GM12878 (cell line): ENCODE measurements around the gene IL4I1. TPM values are rescaled to one million over a fixed set of nuclear protein-coding genes. Genes with fewer than 3 reads are reported as not detected.

Source experiments
- ATAC-seq: fragments of 200-7000 bp; cut with Tn5 transposase; 3 replicates; pipeline ENCODE4 v1.9.1; 2020; ENCODE audit warnings: mild to moderate bottlenecking, moderate library complexity
- BruUV-seq: library from RNA; stranded (reverse); fragments of 400-500 nt; replicated peaks from 2 replicates; lab custom pipeline; 2021; lab: Mats Ljungman, UMichigan
- CTCF ChIA-PET: fragments of 300-600 bp; sonication (Branson Sonifier 250); formaldehyde crosslinking; extraction: SDS; loops from one replicate; lab custom pipeline; 2021; ENCODE audit warnings: inconsistent platforms; lab: Yijun Ruan, JAX
- POLR2A ChIA-PET: fragments of 350-600 bp; formaldehyde crosslinking; extraction: SDS; loops from one replicate; lab custom pipeline; 2021; ENCODE audit warnings: inconsistent platforms; lab: Charles Lee
- RAD21 ChIA-PET: fragments of 300-600 bp; sonication (Branson Sonifier 250); formaldehyde crosslinking; loops from one replicate; lab custom pipeline; 2023; ENCODE audit warnings: antibody characterized with exemption; ENCODE audit not compliant: unreplicated experiment; lab: Charles Lee
- SMC1A ChIA-PET: fragments of 300-600 bp; sonication (Branson Sonifier 250); formaldehyde crosslinking; loops from one replicate; lab custom pipeline; 2023; ENCODE audit not compliant: unreplicated experiment, uncharacterized antibody; lab: Charles Lee
- DNase-seq: peaks from one replicate; pipeline ENCODE4 v3.0.0-alpha.2; 2011; ENCODE audit warnings: low read depth, low spot score
- FAIRE-seq: peaks from 3 replicates; lab custom pipeline; 2011; peaks lifted over from hg19 to GRCh38; lab: Jason Lieb, UNC
- H2AFZ ChIP-seq: 2 replicates; pipeline ENCODE4 v1.6.0; 2011; ENCODE audit warnings: low read depth, low read length, control low read depth; ENCODE audit not compliant: control insufficient read depth
- H3K27ac ChIP-seq: 2 replicates; pipeline ENCODE4 v1.5.1; 2011; ENCODE audit warnings: control low read depth; ENCODE audit not compliant: control insufficient read depth, insufficient read depth
- H3K27me3 ChIP-seq, 2 experiments: replicated peaks in 1 of 2; 2 replicates each; pipeline versions ENCODE4 v1.6.0 to v1.6.1; 2011; ENCODE audit warnings: low read length in 1 of 2; ENCODE audit not compliant: control insufficient read depth in 2 of 2, insufficient read depth in 2 of 2
- H3K36me3 ChIP-seq, 2 experiments: 2 replicates each; pipeline ENCODE4 v1.5.1; 2011; ENCODE audit warnings: low read length in 1 of 2; ENCODE audit not compliant: control insufficient read depth in 2 of 2, insufficient read depth in 2 of 2
- H3K4me1 ChIP-seq: 2 replicates; pipeline ENCODE4 v1.6.1; 2011; ENCODE audit warnings: mild to moderate bottlenecking, low read length, moderate library complexity, mixed read lengths; ENCODE audit not compliant: control insufficient read depth, insufficient read depth
- H3K4me2 ChIP-seq: 2 replicates; pipeline ENCODE4 v1.6.0; 2011; ENCODE audit warnings: control low read depth; ENCODE audit not compliant: control insufficient read depth, insufficient read depth
- H3K4me3 ChIP-seq: fragments of 200-600 bp; sonication (generic); 2 replicates; pipeline ENCODE4 v1.5.1; 2016
- H3K79me2 ChIP-seq: 2 replicates; pipeline ENCODE4 v1.6.0; 2011; ENCODE audit warnings: low read length; ENCODE audit not compliant: control insufficient read depth, insufficient read depth
- H3K9ac ChIP-seq: 2 replicates; pipeline ENCODE4 v1.8.0; 2011; ENCODE audit warnings: low read length, control low read depth, mixed read lengths; ENCODE audit not compliant: control insufficient read depth, insufficient read depth
- H3K9me3 ChIP-seq: replicated peaks from 3 replicates; pipeline ENCODE4 v1.5.1; 2011; ENCODE audit warnings: mild to moderate bottlenecking, low read length; ENCODE audit not compliant: control insufficient read depth, insufficient read depth
- H4K20me1 ChIP-seq: 2 replicates; pipeline ENCODE4 v1.6.0; 2011; ENCODE audit not compliant: control insufficient read depth, insufficient read depth
- EGR1 ChIP-seq, 2 experiments: IDR thresholded peaks; 1 replicate in 1 of 2; 2 replicates in 1 of 2; pipeline ENCODE4 v1.6.1; 2011 to 2012; ENCODE audit warnings: low read depth in 2 of 2, low read length in 2 of 2, borderline replicate concordance in 1 of 2, mild to moderate bottlenecking in 1 of 2, moderate library complexity in 1 of 2
- HSF1 ChIP-seq: fragments of 150-350 bp; IDR thresholded peaks from 2 replicates; pipeline ENCODE4 v1.6.1; 2014; ENCODE audit warnings: mild to moderate bottlenecking, low read depth, low read length
- IKZF2 ChIP-seq, 2 experiments: fragments of 450-650 bp; IDR thresholded peaks; 2 replicates each; pipeline ENCODE4 v1.6.1; 2017; ENCODE audit warnings: mild to moderate bottlenecking in 2 of 2, moderate library complexity in 2 of 2
- NKRF ChIP-seq: fragments of 450-650 bp; conservative IDR thresholded peaks from 2 replicates; pipeline ENCODE4 v1.6.1; 2017; ENCODE audit warnings: mild to moderate bottlenecking, moderate library complexity
- PBX3 ChIP-seq: IDR thresholded peaks from 2 replicates; pipeline ENCODE4 v1.6.1; 2011; ENCODE audit warnings: mild to moderate bottlenecking, low read depth, low read length, moderate library complexity; ENCODE audit not compliant: insufficient replicate concordance
- PKNOX1 ChIP-seq: fragments of 450-650 bp; IDR thresholded peaks from 2 replicates; pipeline ENCODE4 v1.6.1; 2016; ENCODE audit warnings: mild to moderate bottlenecking
- POLR2A ChIP-seq: IDR thresholded peaks from 2 replicates; pipeline ENCODE4 v1.6.1; 2011; ENCODE audit warnings: low read depth, mild to moderate bottlenecking, low read length
- SIN3A ChIP-seq: IDR thresholded peaks from 2 replicates; pipeline ENCODE4 v1.6.1; 2012; ENCODE audit warnings: low read depth, low read length, improper control_type of control experiment
- ZBTB40 ChIP-seq: fragments of 450-650 bp; IDR thresholded peaks from 2 replicates; pipeline ENCODE4 v1.6.1; 2016; ENCODE audit warnings: mild to moderate bottlenecking, moderate library complexity, borderline replicate concordance
- WGBS: methylation state at CpG from one replicate; pipeline ENCODE4 v1.1.6; 2016; ENCODE audit warnings: low lambda C conversion rate; ENCODE audit not compliant: insufficient replicate concordance, insufficient coverage; ENCODE audit errors: missing lambda C conversion rate; 5-methylcytosine and 5-hydroxymethylcytosine counted together
- in situ Hi-C: fragments of 300-500 bp; cut with MboI; formaldehyde crosslinking; loops from 9 replicates; pipeline ENCODE4 v1.14.3; 2018; ENCODE audit warnings: mixed read lengths
- intact Hi-C: fragments of 100-400 bp; cut with micrococcal nuclease; formaldehyde crosslinking; loops from one replicate; pipeline ENCODE4 v1.14.2; 2022; ENCODE audit not compliant: unreplicated experiment
- polyA plus RNA-seq, 11 experiments: library from polyadenylated mRNA; depleted of rRNA in 4 of 11; unstranded in 6 of 11; stranded (reverse) in 5 of 11; fragments of >200 nt; fragmentation: Nextera tagmentation in 4 of 11; fragmentation: Illumina TruSeq in 1 of 11; extraction: Ambion mirVana in 4 of 11; extraction: Trizol in 1 of 11; gene quantifications; 1 replicate in 1 of 11; 2 replicates in 10 of 11; pipeline versions ENCODE4 v1.2.1 to v1.2.3, GENCODE V29; 2011 to 2016; ENCODE audit warnings: inconsistent platforms in 2 of 11, missing spikeins in 2 of 11, low read depth in 1 of 11
- total RNA-seq, 4 experiments: library from RNA; depleted of rRNA in 3 of 4; stranded (reverse); fragments of >200 nt in 3 of 4; fragmentation: Illumina TruSeq in 1 of 4; extraction: Trizol in 1 of 4; gene quantifications; 2 replicates each; pipeline versions ENCODE4 v1.2.1 to v1.2.3, GENCODE V29; 2013 to 2021

Gene IL4I1
- total and polyA plus RNA-seq, 10 of the 15 experiments (the other 5 are each of a cell fraction or from before 2014, with no cell fraction given) = 0.62 to 83.8 (median 42.8) TPM

GRCh38 chr19:49851456-49852259 is 45.0 kb downstream of the IL4I1 start:
- Histone ChIP-seq H3K36me3 (peaks cover 0 to 1% of the 10 kb centered on the region in 2 experiments; a peak in 1 of 4 replicates), H3K79me2 (peaks cover 6% of the 10 kb centered on the region), H3K27me3 (no peaks in the 10 kb centered on the region), H2AFZ (no peak overlapping the region; the same call in 1 of the 2 replicates), H3K27ac (peak overlapping the region; percentile 64; the same call in 1 of the 2 replicates), H3K9me3 (peaks cover 5% of the 10 kb centered on the region; the same call in 2 of the 3 replicates), H3K4me3 (peak overlapping the region; percentile 71), H3K4me2 (peak overlapping the region; percentile 94), H3K9ac (no peak overlapping the region; the same call in 1 of the 2 replicates), H3K4me1 (peaks cover 26% of the 10 kb centered on the region), H4K20me1 (no peaks in the 10 kb centered on the region)
- RAD21 ChIA-PET = interaction anchor here (0.6 kb wide), 1 partner anchor 38 kb away, joined by 3 read pairs; no protein-coding TSS in a partner anchor
- WGBS = 16% methylated on average over 56 of the region's 78 CpGs
- ATAC-seq = no peak
- TF ChIP-seq POLR2A = peak; percentile 62
- no peak for TF ChIP-seq ZBTB40
- TF ChIP-seq PBX3 = peak; percentile 14
- no peak for TF ChIP-seq IKZF2 (IDR thresholded peaks at IDR 0.05)
- peak in 1 of 2 experiments; percentile 5; a peak in 1 of 3 replicates for TF ChIP-seq EGR1 (IDR thresholded peaks at IDR 0.05; ENCODE audit: borderline replicate concordance in 1 of 2, low read depth in 2 of 2, low read length in 2 of 2)
- peak; percentile 46; the same call in 1 of the 2 replicates for TF ChIP-seq PKNOX1
- 0 out of 2 replicates have a peak, but pooled peaks have one; percentile 14 for TF ChIP-seq NKRF
- peak; percentile 68; the same call in 1 of the 2 replicates for TF ChIP-seq HSF1
- peak; percentile 31; the same call in 1 of the 2 replicates for TF ChIP-seq SIN3A
- CTCF ChIA-PET = interaction anchor here (2.1 kb wide), 1 partner anchor 18 kb away, joined by 6 read pairs; no protein-coding TSS in a partner anchor
- in situ Hi-C loops (no loop called here), intact Hi-C loops (loop anchor here (2.0 kb wide), 2 partner anchors 25 to 39 kb away; partner anchors contain the start of genes AKT1S1, FUZ and TBC1D17)
- no TSS peak for BruUV-seq
- SMC1A ChIA-PET = interaction anchor here (1.2 to 1.6 kb wide), 3 partner anchors 14 to 85 kb away, joined by 4 to 5 read pairs (median 5); no protein-coding TSS in a partner anchor
- FAIRE-seq = no peak
- no peak for DNase-seq
- POLR2A ChIA-PET = interaction anchor here (0.6 to 2.4 kb wide), 3 partner anchors 17 to 75 kb away, joined by 3 to 25 read pairs (median 11); partner anchors contain the start of gene MED25
